KMS-11 (cell line): ENCODE data around the gene DOK3.

Source experiments
- H2AFZ ChIP-seq: fragments of 200-600 bp; sonication (generic); 2 replicates; pipeline ENCODE4 v1.6.1; 2016; ENCODE audit warnings: antibody characterized with exemption, mixed run types, low read depth
- H3K27ac ChIP-seq: fragments of 200-600 bp; sonication (generic); 2 replicates; pipeline ENCODE4 v1.6.1; 2016; ENCODE audit warnings: mild to moderate bottlenecking, mixed run types
- H3K27me3 ChIP-seq: fragments of 200-600 bp; sonication (generic); 2 replicates; pipeline ENCODE4 v1.6.1; 2017; ENCODE audit warnings: mild to moderate bottlenecking, low read depth, mixed run types, moderate library complexity; ENCODE audit not compliant: insufficient read depth
- H3K36me3 ChIP-seq: fragments of 200-600 bp; sonication (generic); 2 replicates; pipeline ENCODE4 v1.6.1; 2017; ENCODE audit warnings: mild to moderate bottlenecking, mixed run types; ENCODE audit not compliant: insufficient read depth
- H3K4me1 ChIP-seq: fragments of 200-600 bp; sonication (generic); 2 replicates; pipeline ENCODE4 v1.6.1; 2016; ENCODE audit warnings: mild to moderate bottlenecking, low read depth, mixed run types; ENCODE audit not compliant: poor library complexity, severe bottlenecking
- H3K4me2 ChIP-seq: fragments of 200-600 bp; sonication (generic); 2 replicates; pipeline ENCODE4 v1.7.0; 2016; ENCODE audit warnings: mild to moderate bottlenecking, mixed run types
- H3K4me3 ChIP-seq: fragments of 200-600 bp; sonication (generic); IDR thresholded peaks from 2 replicates; pipeline ENCODE4 v1.6.1; 2017; ENCODE audit warnings: low read depth, low read length, mixed read lengths; ENCODE audit not compliant: insufficient read depth
- H3K79me2 ChIP-seq: fragments of 200-600 bp; sonication (generic); 2 replicates; pipeline ENCODE4 v1.6.1; 2016; ENCODE audit warnings: low read depth, mixed run types; ENCODE audit not compliant: insufficient read depth
- H3K9ac ChIP-seq: fragments of 200-600 bp; sonication (generic); 2 replicates; pipeline ENCODE4 v1.6.1; 2016; ENCODE audit warnings: mild to moderate bottlenecking, mixed run types
- H4K20me1 ChIP-seq: fragments of 200-600 bp; sonication (generic); 2 replicates; pipeline ENCODE4 v1.6.1; 2016; ENCODE audit warnings: mild to moderate bottlenecking, mixed run types; ENCODE audit not compliant: insufficient read depth
- CTCF ChIP-seq: fragments of 200-600 bp; sonication (generic); conservative IDR thresholded peaks from 2 replicates; pipeline ENCODE4 v1.6.1; 2017; ENCODE audit warnings: low read depth, mild to moderate bottlenecking, antibody characterized with exemption, low read length, moderate library complexity, mixed read lengths

The DOK3 gene

GRCh38 chr5:177499842-177500241, 9.8 kb downstream of the DOK3 start:
- no peak for TF ChIP-seq CTCF
- Histone ChIP-seq H3K9ac (no peak overlapping the region), H3K36me3 (no peaks in the 10 kb centered on the region), H2AFZ (no peak overlapping the region), H3K79me2 (no peaks in the 10 kb centered on the region), H3K4me1 (peaks cover 3% of the 10 kb centered on the region), H4K20me1 (no peaks in the 10 kb centered on the region), H3K27me3 (no peaks in the 10 kb centered on the region), H3K4me2 (no peak overlapping the region), H3K4me3 (no peak overlapping the region), H3K27ac (no peak overlapping the region)

DNA sequence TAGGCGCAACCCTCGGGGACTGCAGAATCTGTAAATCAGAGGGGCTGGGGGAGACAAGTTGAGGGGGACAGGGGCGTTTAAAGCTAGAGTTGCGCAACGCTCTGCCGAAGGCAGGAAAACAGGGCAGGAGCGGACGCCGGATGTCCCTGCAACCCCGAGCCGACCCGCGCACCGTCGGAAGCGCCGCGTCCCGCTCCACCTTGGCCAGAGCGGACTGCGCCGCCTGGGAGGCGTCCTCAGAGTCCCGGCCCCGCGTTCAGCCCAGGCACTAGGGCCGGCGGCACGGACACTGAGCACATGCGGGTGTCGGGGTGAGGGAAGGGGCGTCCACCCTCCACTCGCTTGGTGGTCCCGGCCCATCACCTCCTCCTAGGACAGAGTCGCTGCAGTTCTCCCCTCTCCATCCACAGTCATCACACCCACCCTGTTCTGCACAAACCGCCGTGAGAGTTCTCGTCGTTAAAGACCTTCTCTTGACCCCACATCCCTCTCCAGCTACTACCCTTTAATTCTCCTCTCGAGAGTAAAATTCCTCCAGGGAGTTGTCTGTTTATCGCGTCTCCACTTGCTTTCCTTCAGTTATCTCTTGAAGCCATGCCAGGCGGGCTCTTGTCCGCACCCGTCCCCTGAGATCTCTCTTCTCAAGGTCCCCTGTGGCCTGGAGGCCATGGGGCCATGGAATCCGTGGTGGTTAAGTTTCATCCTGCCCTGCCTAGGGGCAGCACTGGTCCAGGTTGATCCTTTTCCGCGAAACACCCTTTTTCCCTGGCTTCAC, 11.4 kb downstream of the DOK3 start:
- H3K27me3 ChIP-seq, result no peaks in the 10 kb centered on the region
- peaks cover 3% of the 10 kb centered on the region for H3K4me1 ChIP-seq
- H3K4me2 ChIP-seq, result peak overlapping the region; percentile 46; the same call in 1 of the 2 replicates
- no peaks in the 10 kb centered on the region for H3K36me3 ChIP-seq
- H4K20me1 ChIP-seq, result no peaks in the 10 kb centered on the region
- no peak overlapping the region for H3K27ac ChIP-seq
- no peak overlapping the region for H3K4me3 ChIP-seq
- H3K79me2 ChIP-seq, result no peaks in the 10 kb centered on the region
- no peak for TF ChIP-seq CTCF
- no peak overlapping the region; the same call in 1 of the 2 replicates for H2AFZ ChIP-seq
- no peak overlapping the region for H3K9ac ChIP-seq

DNA sequence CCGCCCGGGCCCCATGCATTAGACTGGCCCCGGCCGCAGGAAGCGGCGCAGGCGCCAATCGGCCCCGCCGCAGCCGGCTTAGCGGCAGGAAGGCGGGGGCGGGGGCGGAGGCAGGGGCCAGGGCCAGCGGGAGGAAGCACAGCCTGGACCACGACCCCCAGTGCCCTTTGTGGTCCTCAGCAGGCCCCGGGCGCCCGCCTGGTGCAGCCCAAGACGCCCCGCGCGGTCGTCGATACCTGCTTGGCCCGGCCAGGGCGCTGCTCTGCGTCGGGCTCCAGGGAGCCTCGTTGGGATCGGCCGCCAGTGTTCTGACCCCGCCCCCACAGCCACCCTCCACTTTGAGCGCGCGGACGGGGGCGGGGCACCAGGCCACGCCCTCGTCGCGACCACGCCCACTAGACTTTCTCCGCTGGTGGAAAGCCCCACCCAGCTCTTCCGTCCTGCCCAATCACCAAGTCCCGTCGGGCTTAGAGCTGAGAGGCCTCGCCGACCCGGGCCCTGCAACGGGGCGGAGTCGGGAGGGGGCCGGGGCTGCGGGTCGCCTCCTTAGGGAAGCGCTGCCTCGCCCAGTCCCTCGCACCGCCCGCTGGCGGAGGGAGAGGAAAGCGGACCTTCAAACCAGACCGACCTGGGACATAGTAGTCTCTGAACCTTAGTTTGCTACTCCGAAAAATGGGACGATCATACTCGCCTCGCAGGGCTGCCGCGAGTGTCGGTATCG, 12.2 kb downstream of the DOK3 start, which contains the start of gene PDLIM7:
TSS of gene PDLIM7 (minus strand) at position 313 of the 721 bp plus-strand sequence. CDS start 1,092 bp downstream, outside the sequence.
- H3K79me2 ChIP-seq, result no peaks in the 10 kb centered on the region
- H3K36me3 ChIP-seq, result no peaks in the 10 kb centered on the region
- H3K27ac ChIP-seq, result no peak within 1 kb of the TSS
- H3K4me3 ChIP-seq, result no peak within 1 kb of the TSS
- no peaks in the 10 kb centered on the region for H4K20me1 ChIP-seq
- peaks cover 3% of the 10 kb centered on the region for H3K4me1 ChIP-seq
- H3K9ac ChIP-seq, result no peak within 1 kb of the TSS; the same call in 1 of the 2 replicates
- peak within 1 kb of the TSS; percentile 46 for H3K4me2 ChIP-seq
- H3K27me3 ChIP-seq, result no peaks in the 10 kb centered on the region
- peak within 1 kb of the TSS; percentile 47 for H2AFZ ChIP-seq
- TF ChIP-seq CTCF, result no peak

DNA sequence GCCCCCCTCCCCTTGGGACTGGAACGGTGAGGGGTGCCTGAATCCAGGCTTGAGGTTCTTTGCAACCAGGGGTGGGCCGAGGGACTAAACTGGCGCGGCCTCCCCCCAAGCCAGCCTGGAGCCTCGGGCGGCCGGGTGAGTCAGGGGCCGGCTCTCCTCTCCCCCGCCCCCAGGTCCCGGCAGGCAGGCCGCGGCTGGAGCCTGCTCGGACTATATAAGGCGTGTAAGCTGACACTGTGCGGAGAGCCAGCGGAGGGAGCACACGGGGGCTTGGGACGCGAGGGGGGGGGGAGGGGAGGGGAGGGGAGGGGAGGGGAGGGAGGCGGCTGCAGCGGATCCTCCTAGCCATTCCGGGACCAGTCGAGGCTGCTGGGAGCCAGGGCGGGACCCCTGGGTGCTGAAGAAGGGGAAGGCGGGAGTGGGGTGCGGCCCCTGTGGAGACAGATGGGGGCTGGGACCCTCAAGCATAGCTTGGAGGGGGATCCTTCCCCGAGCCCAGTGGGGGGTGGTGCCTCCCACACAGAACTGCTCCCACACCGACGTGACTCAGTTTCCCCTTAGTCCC, 12.8 kb downstream of the DOK3 start:
- peaks cover 3% of the 10 kb centered on the region for H3K4me1 ChIP-seq
- no peak overlapping the region for H3K4me3 ChIP-seq
- no peaks in the 10 kb centered on the region for H3K27me3 ChIP-seq
- H3K9ac ChIP-seq, result no peak overlapping the region; the same call in 1 of the 2 replicates
- H3K27ac ChIP-seq, result no peak overlapping the region
- no peaks in the 10 kb centered on the region for H3K36me3 ChIP-seq
- TF ChIP-seq CTCF, result no peak
- no peaks in the 10 kb centered on the region for H3K79me2 ChIP-seq
- H2AFZ ChIP-seq, result peak overlapping the region; percentile 47
- peak overlapping the region; percentile 33 for H3K4me2 ChIP-seq
- no peaks in the 10 kb centered on the region for H4K20me1 ChIP-seq
